GM18907 (cell line): ENCODE results near the gene ASCC3.
"Not testable (repeated sequence)": the region's sequence is repeated elsewhere in the genome, so short reads cannot be mapped to it uniquely, and the experiment has no call there.

Experiments used
- ATAC-seq: cut with Tn5 transposase; IDR thresholded peaks from one replicate; pipeline ENCODE4 v1.9.1; 2021; ENCODE audit warnings: mild to moderate bottlenecking, moderate library complexity; ENCODE audit not compliant: unreplicated experiment

ASCC3 gene

DNA sequence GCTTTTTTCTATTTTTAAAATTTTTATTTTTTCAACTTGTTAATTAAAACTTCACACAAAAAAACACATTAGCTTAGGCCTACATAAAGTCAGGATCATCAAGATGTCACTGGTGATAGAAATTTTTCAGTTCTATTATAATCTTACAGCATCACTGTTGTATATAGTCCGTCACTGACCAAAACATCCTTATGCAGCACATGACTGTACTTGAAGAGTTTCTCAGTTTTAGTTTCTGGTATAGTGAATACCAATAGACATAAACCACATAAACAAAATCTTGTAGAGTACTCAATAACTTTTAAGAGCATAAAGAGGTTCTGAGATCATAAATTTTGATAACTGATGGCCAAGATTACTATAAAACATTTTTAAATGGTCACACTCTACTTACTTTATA is 71.8 kb downstream of the ASCC3 start:
- peak; percentile 80 for ATAC-seq

DNA sequence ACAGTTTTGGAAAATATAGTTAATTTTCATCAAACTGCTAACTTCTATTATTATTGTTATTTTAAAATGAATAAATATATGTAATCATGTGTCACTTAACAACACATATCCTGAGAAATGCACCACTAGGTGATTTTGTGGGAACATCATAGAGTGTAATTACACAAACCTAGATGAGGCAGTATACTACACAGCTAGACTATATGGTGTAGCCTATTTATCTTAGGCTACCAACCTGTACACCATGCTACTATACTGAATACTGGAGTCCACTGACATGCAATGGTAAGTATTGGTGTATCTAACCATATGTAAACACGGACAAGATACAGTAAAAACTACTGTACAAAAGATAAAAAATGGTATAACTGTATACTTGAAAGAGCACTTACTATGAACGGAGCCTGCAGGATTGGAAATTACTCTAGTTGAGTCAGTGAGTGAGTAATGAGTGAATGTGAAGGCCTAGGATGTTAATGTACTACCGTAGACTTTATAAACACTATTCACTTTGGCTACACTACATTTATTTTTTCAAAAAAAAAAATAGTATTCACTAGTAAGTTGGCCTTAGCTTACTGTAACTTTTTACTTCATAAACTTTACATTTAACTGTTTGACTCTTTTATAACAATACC is 72.4 kb downstream of the ASCC3 start:
- ATAC-seq = no peak

DNA sequence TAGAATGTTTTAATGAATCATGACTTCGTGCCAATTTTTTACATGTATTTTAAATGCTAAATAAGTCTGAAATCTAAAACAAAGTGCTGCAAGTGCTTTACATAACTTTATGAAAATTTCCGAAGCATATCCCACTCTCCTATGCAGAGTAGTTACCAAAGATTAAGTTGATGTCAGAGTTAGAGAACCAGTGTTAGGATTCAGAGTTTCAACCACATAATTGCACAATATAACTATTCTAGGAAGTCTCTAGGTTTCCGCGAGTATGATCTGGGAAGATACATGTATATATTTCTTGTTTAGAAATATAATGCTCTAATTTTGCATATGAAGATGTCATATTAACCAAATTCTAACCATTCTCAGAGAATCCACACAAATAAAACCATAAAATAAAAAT is 74.8 kb downstream of the ASCC3 start:
- ATAC-seq = no peak

DNA sequence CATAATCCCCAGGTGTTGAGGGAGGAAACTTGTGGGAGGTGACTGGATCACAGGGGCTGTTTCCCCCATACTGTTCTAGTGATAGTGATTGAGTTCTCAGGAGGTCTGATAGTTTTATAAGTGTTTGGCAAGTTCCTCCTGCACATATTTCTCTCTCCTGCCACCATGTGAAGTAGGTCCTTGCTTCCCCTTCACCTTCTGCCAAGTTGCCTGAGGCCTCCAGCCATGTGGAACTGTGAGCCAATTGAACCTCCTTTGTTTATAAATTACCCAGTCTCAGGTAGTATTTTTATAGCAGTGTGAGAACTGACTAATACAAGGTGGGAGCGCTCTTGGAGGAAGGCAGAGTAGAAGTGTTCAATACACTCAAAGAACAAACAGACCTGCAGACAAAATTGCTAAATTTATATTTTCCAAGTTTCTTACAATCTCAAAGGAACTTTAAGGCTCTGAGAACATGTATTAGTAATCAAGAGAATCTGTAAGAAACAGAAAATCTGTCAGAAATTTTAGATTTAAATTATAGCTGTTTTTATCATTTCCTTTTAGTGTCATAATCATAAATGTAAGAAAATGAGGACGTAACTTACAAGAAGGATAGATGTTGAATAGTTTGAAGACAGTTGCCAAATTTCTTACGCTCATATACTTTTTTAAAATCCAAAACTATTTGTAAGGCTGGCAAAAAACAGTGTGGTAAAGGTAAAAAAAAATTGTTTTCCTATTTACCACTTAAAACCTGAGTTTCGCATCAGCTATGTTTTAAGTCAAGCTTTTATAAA is 77.7 kb downstream of the ASCC3 start:
- no peak for ATAC-seq

DNA sequence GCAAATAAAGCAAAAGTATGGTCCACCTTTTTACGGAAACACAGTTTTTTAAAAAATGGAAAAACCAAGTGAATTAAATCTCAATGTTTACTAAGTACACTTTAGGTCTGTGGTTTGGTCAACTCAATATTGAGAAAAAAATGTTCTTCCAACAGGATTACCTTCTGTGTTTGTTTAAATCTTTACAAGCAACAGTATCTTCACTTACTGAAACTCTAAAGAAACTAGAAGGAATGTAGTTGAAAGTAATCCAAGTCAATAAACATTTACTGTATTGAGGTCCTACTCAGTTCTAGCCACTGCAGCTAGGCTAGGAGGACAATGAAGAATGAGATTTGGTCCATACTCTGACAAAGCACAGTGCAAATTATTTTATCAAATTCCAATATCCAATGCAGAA is 80.1 kb downstream of the ASCC3 start:
- no peak for ATAC-seq

DNA sequence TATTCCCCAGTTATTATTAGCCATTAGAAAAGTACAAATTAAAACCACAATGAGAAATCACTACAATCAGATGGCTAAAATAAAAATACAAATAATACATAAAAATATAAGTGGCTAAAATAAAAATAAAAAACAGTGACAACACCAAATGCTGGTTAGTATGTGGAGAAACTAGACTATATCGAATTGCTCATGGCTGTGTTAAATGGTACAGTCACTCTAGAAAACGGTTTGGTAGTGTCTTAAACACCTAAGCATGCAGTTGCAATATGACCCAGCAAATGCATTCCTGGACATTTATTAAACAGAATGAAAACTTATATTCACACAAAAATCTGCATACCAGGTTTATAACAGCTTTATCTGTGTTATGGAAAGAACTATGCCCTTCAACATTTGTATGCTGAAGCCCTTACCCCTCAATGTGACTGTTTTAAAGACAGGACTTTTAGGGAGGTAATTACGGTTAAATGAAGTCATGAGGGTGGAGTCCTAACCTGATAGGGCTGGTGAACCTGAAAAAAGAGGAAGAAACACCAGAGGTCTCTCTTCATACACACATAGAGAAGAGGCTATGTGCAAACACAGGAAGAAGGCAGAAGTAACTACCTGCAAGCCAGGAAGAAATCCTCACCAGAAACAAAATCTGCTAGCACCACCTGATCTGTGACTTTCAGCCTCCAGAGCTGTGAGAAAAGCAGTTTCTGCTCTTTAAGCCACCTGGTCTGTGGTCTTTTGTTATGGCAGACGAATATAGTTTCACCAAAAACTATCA is 84.9 kb downstream of the ASCC3 start:
- peak; percentile 98 for ATAC-seq

DNA sequence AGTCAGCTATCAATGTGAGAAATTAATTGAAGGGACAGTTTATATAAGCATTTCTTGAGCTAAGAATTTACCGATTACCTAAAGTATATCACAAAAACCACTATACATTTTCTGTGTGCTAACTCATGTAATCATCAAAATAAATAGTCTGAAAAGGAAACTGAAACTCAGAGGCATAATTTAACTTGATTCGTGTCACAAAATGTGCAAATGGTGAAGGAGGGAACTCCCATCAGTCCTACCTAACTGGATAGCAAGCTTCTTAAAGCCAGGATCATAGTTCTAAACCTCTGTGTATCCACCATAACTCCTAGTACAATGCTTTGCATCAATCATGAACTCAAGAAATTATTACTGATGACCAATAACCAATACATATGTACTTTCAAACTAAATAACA is 91.0 kb downstream of the ASCC3 start:
- ATAC-seq = no peak

DNA sequence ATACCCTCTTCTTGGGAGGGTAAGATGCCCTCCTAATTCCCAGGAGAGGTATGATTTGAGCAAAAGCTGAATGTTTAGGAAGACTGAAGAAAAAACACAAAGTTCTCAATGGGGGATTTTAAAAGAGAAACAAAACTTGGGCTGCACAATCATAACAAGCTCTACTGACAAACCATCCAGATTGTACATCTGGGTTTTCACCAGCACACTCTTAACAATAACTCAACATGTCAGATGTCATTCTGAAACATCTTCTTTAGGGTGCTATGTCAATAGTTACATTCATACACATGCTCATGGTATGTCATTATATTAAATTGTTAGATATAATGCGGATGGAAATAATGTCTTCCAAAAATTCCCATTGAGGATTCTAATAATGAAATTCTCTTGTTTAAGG is 95.1 kb downstream of the ASCC3 start:
- no peak for ATAC-seq

DNA sequence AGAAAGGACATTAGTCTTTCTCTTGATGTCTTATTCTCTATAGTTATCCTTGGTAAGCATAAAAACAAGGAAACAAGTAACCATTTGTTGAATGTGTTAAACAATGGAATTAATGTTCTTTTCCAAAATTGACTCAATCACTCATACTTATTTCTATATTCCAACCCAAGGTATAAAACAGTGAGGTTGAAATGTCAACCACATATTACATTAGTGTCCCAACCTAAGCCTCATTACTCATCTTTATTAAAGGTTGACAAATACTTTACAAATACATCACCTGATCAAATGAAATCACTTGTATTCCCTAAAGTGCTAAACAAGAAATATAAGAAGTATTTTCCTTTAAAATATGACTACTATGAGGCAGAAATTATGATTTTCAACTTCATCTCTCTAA is 100.5 kb downstream of the ASCC3 start:
- no peak for ATAC-seq

DNA sequence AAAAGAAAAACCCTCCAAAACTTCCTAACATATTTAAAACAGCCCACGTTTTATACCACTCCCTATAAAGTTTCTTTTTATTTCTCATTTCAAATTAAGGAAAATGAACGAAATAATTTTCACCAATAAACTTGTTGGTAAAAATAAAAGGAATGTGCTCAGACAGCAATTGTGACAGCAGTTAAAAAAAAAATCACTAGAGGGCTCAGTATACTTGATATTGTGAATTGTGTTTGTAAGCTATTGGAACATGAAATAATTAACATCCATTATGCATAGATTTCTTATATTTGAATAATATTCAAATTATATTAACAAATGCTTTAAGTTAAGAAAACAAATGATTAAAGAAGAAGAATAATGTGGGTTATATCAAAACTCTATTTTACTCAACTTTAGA is 105.5 kb downstream of the ASCC3 start:
- ATAC-seq = no peak

DNA sequence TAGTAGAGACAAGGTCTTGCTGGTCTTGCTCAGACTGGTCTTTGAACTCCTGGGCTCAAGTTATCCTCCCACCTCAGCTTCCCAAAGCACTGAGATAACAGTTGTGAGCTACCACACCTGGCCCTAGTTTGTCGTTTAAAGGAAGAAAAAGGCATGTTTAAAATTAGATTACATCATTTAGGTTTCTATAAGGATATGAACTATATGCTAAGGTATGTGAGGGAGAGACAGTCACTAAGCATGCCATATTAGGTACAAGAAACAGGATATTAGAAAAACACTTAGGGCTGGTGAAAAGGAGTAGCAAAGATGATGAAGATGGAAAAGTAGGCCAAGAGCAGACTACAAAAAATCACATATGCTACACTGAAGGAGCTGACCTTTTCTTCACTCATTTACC is 106.4 kb downstream of the ASCC3 start:
- ATAC-seq = no peak

DNA sequence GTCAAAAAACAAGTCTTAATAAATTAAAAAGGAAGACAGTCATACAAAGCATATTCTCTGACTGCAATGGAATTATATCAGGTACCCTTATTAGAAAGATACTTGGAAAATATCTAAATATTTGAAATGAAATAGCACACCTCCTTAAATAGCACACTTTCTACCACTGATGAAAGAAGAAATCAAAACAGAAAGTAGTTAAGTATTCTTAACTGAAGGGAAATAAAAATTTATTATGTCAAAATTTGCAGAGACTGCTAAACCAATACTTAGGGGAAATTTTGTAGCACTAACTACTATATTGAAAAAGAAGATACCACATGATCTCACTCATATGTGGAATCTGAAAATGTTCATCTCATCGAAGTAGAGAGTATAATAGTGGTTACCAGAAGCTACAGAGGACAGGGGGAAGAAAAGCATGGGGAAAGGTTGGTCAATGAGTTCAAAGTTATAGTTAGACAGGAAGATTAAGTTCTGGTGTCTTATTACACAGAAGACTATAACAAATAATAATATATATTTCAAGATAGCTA is 112.2 kb downstream of the ASCC3 start:
- peak; percentile 52 for ATAC-seq

DNA sequence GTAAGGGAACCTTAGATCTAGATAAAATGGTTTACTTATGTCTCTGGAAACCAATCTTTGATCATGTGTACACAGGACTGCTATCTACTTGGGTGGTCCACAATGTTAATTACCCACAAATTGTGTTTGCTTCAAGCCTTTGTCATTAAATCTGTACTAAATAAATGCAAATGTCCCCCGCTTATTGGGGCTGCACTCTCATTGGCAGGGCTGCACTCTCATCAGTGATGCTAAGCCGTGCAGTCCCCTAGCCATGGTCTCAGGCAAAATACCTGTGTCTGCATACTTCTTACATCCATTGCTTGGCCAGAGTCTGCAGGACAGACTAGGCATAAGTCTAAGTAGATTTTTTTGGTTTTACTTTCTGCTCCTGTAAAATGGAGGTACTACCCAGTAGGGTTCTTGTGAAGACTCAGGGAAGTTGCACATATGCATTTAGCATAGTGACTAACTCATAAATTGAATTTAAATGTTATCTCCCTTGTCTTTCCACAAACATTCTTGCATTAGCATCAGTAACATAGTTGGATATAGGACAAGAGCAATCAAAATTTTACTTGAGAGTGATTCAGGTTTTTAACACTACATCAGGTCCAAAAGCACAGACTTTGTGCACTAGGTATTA is 117.4 kb downstream of the ASCC3 start:
- ATAC-seq = no peak

DNA sequence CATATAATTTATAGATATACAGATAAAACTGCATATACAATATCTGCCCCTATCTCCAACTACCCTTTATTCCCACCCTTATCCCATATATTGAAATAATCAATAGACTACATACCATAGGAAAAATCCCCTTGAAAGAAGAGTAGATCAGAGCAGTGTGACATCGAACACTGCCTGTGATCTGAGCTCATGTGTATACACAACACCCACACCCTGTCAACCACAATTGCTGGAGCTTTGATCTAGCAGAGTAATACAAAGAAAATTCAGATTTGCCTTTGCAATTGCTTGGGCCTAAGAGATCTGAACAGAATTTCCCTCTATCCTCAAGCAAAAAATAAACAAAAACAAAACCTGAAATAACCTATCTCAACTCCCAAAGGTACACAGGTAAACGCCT is 119.3 kb downstream of the ASCC3 start:
- ATAC-seq = no peak

DNA sequence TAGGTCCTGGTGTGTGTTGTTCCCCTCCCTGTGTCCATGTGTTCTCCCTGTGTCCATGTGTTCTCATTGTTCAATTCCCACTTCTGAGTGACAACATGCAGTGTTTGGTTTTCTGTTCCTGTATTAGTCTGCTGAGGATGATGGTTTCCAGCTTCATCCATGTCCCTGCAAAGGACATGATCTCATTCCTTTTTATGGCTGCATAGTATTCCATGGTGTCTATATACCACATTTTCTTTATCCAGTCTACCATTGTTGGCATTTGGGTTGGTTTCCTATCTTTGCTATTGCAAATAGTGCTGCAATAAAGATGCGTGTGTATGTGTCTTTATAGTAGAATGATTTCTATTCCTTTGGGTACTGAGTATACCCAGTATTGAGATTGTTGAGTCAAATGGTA is 122.7 kb downstream of the ASCC3 start:
- not testable (repeated sequence) for ATAC-seq

DNA sequence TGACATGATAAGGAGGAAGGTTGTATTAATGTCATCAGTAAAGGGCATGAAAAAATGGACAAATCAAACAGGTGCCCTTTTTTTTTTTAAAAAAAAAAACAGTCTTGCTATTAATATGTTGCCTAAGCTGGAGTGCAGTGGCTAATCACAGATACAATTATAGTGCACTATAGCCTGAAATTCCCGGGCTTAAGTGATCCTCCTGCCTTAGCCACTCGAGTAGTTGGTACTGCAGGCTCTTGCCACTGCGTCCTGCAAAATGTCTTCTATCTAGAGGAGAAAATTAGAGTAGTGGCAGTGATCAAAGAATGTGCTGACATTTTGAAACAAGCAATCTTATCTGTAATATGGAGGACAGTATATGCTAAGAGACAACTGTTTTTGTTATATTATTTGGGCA is 127.7 kb downstream of the ASCC3 start:
- ATAC-seq = no peak

DNA sequence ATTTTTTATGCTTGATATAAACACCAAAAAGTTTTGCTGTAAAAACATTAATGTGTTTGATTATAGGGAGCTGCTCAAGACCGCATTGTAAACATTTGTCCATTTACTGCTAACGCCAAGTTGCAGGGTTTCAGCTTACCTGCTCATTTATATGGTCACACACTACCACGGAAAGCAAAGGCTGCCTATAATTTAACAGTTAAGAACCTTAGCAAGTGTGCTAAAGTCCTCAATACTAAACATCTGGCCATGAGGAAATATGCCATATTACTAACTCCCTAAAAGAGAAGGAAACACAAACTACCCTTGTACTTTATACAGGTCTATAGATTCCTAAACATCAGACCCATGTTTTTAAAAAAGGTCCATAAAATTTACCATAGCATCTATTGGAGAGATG is 129.5 kb downstream of the ASCC3 start:
- ATAC-seq = no peak

DNA sequence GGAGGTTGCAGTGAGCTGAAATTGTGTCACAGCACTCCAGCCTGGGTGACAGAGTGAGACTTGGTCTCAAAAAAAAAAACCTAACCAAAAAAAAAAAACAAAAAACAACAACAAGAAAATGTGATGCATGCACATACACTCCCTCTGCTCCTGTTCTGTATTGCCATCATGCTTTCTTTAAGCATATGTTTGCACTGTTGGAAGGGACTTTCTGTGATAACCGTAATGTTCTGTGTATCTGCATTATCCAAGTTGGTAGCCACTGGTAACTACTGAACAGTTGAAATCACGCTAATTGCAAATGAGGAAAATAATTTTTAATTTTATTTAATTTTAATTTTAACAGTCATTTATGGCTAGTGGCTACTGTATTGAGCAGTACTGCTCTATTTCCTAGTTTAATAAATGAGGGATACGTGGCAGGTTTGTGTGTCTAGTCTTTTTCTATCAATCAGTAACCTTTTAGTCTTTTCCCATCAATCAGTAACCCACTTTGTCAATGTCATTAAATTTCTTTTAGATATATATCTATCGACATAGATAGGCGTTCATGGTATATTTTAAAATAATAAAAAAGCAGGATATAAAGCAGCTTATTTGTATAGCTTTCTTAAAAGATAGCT is 135.6 kb downstream of the ASCC3 start:
- no peak for ATAC-seq

DNA sequence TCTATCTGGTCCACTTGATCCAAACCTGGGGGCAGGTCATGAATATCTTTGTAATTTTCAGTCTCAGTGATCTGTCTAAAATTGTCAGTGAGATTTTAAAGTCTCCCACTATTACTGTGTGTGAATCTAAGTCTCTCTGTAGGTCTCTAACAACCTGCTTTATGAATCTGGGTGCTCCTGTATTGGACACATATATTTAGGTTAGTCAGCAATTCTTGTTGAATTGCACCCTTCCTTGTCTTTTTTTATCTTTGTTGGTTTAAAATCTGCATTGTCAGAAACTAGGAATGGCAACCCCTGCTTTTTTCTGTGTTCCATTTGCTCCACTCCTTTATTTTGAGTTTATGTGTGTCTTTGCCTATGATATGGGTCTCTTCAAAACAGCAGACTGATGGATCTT is 140.7 kb downstream of the ASCC3 start:
- no peak for ATAC-seq

DNA sequence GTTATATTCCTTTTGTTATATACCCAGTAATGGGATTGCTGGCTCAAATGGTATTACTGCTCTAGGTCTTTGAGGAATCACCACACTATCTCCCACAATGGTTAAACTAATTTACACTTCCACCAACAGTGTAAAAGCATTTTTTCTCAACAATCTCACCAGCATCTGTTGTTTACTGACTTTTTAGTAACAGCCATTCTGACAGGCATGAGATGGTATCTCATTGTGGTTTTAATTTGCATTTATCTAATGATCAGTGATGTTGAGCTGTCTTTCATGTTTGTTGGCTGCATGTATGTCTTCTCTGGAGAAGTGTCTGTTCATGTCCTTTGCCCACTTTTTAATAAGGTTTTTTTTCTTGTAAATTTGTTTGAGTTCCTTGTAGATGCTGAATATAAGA is 143.4 kb downstream of the ASCC3 start:
- ATAC-seq = not testable (repeated sequence)

DNA sequence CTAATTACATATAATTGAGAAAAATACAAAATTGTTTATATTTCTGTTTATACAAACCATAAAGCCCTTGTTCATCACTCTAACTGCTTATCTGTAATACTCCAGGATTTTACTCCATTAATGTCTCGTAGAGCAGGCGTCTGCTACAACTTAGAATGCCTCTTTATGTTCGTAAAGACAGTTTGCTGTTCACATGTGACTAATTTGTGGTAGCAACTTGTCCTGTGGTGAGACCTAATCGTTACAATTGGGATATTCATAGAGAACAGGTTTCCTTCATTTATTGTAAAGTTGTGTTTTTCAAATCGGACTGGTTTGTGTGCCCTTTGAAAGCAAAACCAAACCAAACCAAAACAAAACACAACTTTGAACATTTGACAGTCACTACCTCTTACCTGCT is 149.7 kb downstream of the ASCC3 start:
- no peak for ATAC-seq
